Measurements from ENCODE around the gene IFI27L1.

DNA sequence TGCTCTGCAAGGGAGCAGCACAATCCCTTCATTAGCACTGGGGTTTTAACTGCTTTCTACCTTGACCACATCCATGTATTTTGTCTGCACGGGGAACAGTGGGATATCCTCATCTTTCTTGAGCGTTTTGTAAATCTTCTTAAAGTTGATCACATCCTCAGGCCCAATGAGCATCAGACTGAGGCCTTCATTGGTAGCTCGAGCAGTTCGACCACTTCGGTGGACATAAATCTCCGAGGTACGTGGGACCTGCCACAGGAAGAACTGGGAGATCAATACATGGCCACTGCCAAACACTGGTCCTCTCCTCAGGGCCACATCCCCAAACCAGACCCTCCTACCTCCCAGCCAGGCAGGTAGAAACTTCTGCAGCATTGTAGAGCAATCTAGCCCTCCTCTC is 26.2 kb upstream of the IFI27L1 start:
- TF ChIP-seq, protein P1, sequence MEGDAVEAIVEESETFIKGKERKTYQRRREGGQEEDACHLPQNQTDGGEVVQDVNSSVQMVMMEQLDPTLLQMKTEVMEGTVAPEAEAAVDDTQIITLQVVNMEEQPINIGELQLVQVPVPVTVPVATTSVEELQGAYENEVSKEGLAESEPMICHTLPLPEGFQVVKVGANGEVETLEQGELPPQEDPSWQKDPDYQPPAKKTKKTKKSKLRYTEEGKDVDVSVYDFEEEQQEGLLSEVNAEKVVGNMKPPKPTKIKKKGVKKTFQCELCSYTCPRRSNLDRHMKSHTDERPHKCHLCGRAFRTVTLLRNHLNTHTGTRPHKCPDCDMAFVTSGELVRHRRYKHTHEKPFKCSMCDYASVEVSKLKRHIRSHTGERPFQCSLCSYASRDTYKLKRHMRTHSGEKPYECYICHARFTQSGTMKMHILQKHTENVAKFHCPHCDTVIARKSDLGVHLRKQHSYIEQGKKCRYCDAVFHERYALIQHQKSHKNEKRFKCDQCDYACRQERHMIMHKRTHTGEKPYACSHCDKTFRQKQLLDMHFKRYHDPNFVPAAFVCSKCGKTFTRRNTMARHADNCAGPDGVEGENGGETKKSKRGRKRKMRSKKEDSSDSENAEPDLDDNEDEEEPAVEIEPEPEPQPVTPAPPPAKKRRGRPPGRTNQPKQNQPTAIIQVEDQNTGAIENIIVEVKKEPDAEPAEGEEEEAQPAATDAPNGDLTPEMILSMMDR (conservative IDR thresholded peaks at IDR 0.05 in 1 of 2, IDR thresholded peaks at IDR 0.05 in 1 of 2; ENCODE audit: low read depth in 1 of 2, low read length in 2 of 2) = no peak
- no peak for TF ChIP-seq EZH2 (IDR thresholded peaks at IDR 0.05; ENCODE audit: low read length, missing control alignments)

Data from fibroblast of lung (primary cell).